GM23338 (cell line): ENCODE data around the gene TRIM43B. TPM values are rescaled to one million over a fixed set of nuclear protein-coding genes. Genes with fewer than 3 reads are reported as not detected.

Experiments
- ATAC-seq: fragments of 200-7000 bp; cut with Tn5 transposase; 3 replicates; pipeline ENCODE4 v1.9.1; 2020
- DNase-seq: peaks from one replicate; pipeline ENCODE4 v3.0.0-alpha.2; 2015; ENCODE audit warnings: low spot score
- H2AFZ ChIP-seq: fragments of 200-600 bp; sonication (generic); 2 replicates; pipeline ENCODE4 v1.8.0; 2016; ENCODE audit warnings: antibody characterized with exemption, mild to moderate bottlenecking, moderate library complexity
- H3F3A ChIP-seq: fragments of 200-600 bp; sonication (generic); replicated peaks from 2 replicates; pipeline ENCODE4 v1.8.0; 2017; ENCODE audit warnings: antibody characterized with exemption, mixed run types, low read depth
- H3K27ac ChIP-seq: fragments of 200-600 bp; sonication (generic); 2 replicates; pipeline ENCODE4 v1.6.1; 2016; ENCODE audit warnings: low read depth
- H3K27me3 ChIP-seq: fragments of 200-600 bp; sonication (generic); 2 replicates; pipeline ENCODE4 v1.8.0; 2016; ENCODE audit warnings: mild to moderate bottlenecking, mixed run types, moderate library complexity; ENCODE audit not compliant: insufficient read depth
- H3K36me3 ChIP-seq: fragments of 200-600 bp; sonication (generic); 2 replicates; pipeline ENCODE4 v1.8.0; 2016; ENCODE audit warnings: mild to moderate bottlenecking; ENCODE audit not compliant: insufficient read depth
- H3K4me1 ChIP-seq: fragments of 200-600 bp; sonication (generic); 2 replicates; pipeline ENCODE4 v1.8.0; 2016; ENCODE audit warnings: mild to moderate bottlenecking, moderate library complexity; ENCODE audit not compliant: insufficient read depth
- H3K4me2 ChIP-seq: fragments of 200-600 bp; sonication (generic); 2 replicates; pipeline ENCODE4 v1.7.1; 2017; ENCODE audit warnings: mixed run types
- H3K4me3 ChIP-seq: fragments of 200-600 bp; sonication (generic); 2 replicates; pipeline ENCODE4 v1.6.1; 2016; ENCODE audit warnings: mixed run types
- H3K79me2 ChIP-seq: fragments of 200-600 bp; sonication (generic); replicated peaks from 2 replicates; pipeline ENCODE4 v1.8.0; 2017; ENCODE audit warnings: mild to moderate bottlenecking; ENCODE audit not compliant: insufficient read depth
- H3K9me2 ChIP-seq: fragments of 200-600 bp; sonication (generic); 2 replicates; pipeline ENCODE4 v1.8.0; 2017; ENCODE audit not compliant: insufficient read depth
- H4K20me1 ChIP-seq: fragments of 200-600 bp; sonication (generic); replicated peaks from 2 replicates; pipeline ENCODE4 v1.8.0; 2017; ENCODE audit warnings: mild to moderate bottlenecking; ENCODE audit not compliant: insufficient read depth
- H3K27ac Mint-ChIP-seq: 2 replicates; pipeline ENCODE4 v1.8.0; 2020; ENCODE audit warnings: inconsistent platforms, mild to moderate bottlenecking, moderate library complexity, mixed read lengths
- H3K27me3 Mint-ChIP-seq: 3 replicates; pipeline ENCODE4 v1.8.0; 2022; ENCODE audit warnings: low read depth, mild to moderate bottlenecking, moderate library complexity, mixed read lengths, inconsistent platforms; ENCODE audit not compliant: insufficient read depth, poor library complexity
- H3K36me3 Mint-ChIP-seq: 3 replicates; pipeline ENCODE4 v1.8.0; 2021; ENCODE audit warnings: low read depth, mild to moderate bottlenecking, inconsistent platforms, moderate library complexity, mixed read lengths
- H3K4me1 Mint-ChIP-seq: 3 replicates; pipeline ENCODE4 v1.8.0; 2020; ENCODE audit warnings: mild to moderate bottlenecking, inconsistent platforms, mixed read lengths
- H3K4me3 Mint-ChIP-seq: 3 replicates; pipeline ENCODE4 v1.8.0; 2021; ENCODE audit warnings: moderate library complexity, mild to moderate bottlenecking, inconsistent platforms, mixed read lengths
- H3K9me3 Mint-ChIP-seq: 3 replicates; pipeline ENCODE4 v1.8.0; 2020; ENCODE audit warnings: moderate library complexity, mild to moderate bottlenecking, inconsistent platforms, mixed read lengths
- CREB1 ChIP-seq: fragments of 250-450 bp; sonication (Bioruptor Pico); IDR thresholded peaks from 2 replicates; pipeline ENCODE4 v1.5.0; 2020; ENCODE audit warnings: low read depth, mild to moderate bottlenecking, moderate library complexity
- EZH2phosphoT487 ChIP-seq: fragments of 200-600 bp; sonication (generic); IDR thresholded peaks from one replicate; pipeline ENCODE4 v1.8.1; 2018; ENCODE audit warnings: antibody characterized with exemption; ENCODE audit not compliant: unreplicated experiment
- JUNB ChIP-seq: IDR thresholded peaks from one replicate; pipeline ENCODE4 v1.6.1; 2016; ENCODE audit warnings: antibody characterized with exemption; ENCODE audit not compliant: unreplicated experiment
- POLR2AphosphoS5 ChIP-seq: IDR thresholded peaks from 2 replicates; pipeline ENCODE4 v1.6.1; 2016; ENCODE audit warnings: antibody characterized with exemption, low read depth
- STAT1 ChIP-seq: IDR thresholded peaks from one replicate; pipeline ENCODE4 v1.6.1; 2016; ENCODE audit warnings: antibody characterized with exemption; ENCODE audit not compliant: unreplicated experiment
- ZNF114 ChIP-seq: fragments of 250-450 bp; sonication (Bioruptor Pico); IDR thresholded peaks from 2 replicates; pipeline ENCODE4 v1.5.0; 2020; ENCODE audit warnings: mild to moderate bottlenecking, moderate library complexity
- ZNF331 ChIP-seq: fragments of 250-450 bp; sonication (Bioruptor Pico); IDR thresholded peaks from 2 replicates; pipeline ENCODE4 v1.5.0; 2020; ENCODE audit warnings: low read depth, mild to moderate bottlenecking, moderate library complexity
- ZNF462 ChIP-seq: fragments of 250-450 bp; sonication (Bioruptor Pico); IDR thresholded peaks from 2 replicates; pipeline ENCODE4 v1.5.0; 2020; ENCODE audit warnings: mild to moderate bottlenecking, moderate library complexity
- polyA plus RNA-seq: library from polyadenylated mRNA; unstranded; fragments of >200 nt; fragmentation: Nextera tagmentation; extraction: Ambion mirVana; gene quantifications from 2 replicates; pipeline ENCODE4 v1.2.1, GENCODE V29; 2016
- total RNA-seq: library from RNA; depleted of rRNA; stranded (reverse); fragments of >200 nt; shearing (Covaris generic); gene quantifications from 2 replicates; pipeline ENCODE4 v1.2.3, GENCODE V29; 2014
- TF ChIP-seq, protein P1 (sequence below): IDR thresholded peaks from 2 replicates; pipeline ENCODE4 v1.6.1; 2016; ENCODE audit warnings: antibody characterized with exemption
- TF ChIP-seq, protein P2 (sequence below), 2 experiments: fragments of 200-600 bp in 1 of 2; sonication (generic) in 1 of 2; conservative IDR thresholded peaks; 2 replicates each; pipeline versions ENCODE4 v1.5.1 to v1.6.1; 2016 to 2017; ENCODE audit warnings: antibody characterized with exemption in 2 of 2, low read depth in 2 of 2, mild to moderate bottlenecking in 2 of 2, moderate library complexity in 1 of 2

Gene TRIM43B
- total and polyA plus RNA-seq, 2 experiments from 2014 or later: 0.44 to 0.66 TPM

- no peaks in the 10 kb centered on the region for H3K4me1 Mint-ChIP-seq
These were observed 24.9 kb upstream of the TRIM43B start for GRCh38 chr2:95509408-95509807.

More at GRCh38 chr2:95509408-95509807, 24.9 kb upstream of the TRIM43B start:
- Mint-ChIP-seq H3K27ac (no peak overlapping the region), H3K27me3 (no peaks in the 10 kb centered on the region), H3K9me3 (no peaks in the 10 kb centered on the region), H3K4me3 (no peak overlapping the region), H3K36me3 (no peaks in the 10 kb centered on the region)
- DNase-seq (no peak), ATAC-seq (no peak)
- TF ChIP-seq ZNF114 (CRISPR knock-in tag): no peak
- no peak for TF ChIP-seq STAT1
- TF ChIP-seq POLR2AphosphoS5: no peak
- TF ChIP-seq, protein P1, sequence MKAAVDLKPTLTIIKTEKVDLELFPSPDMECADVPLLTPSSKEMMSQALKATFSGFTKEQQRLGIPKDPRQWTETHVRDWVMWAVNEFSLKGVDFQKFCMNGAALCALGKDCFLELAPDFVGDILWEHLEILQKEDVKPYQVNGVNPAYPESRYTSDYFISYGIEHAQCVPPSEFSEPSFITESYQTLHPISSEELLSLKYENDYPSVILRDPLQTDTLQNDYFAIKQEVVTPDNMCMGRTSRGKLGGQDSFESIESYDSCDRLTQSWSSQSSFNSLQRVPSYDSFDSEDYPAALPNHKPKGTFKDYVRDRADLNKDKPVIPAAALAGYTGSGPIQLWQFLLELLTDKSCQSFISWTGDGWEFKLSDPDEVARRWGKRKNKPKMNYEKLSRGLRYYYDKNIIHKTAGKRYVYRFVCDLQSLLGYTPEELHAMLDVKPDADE: no peak
- TF ChIP-seq, protein P2, sequence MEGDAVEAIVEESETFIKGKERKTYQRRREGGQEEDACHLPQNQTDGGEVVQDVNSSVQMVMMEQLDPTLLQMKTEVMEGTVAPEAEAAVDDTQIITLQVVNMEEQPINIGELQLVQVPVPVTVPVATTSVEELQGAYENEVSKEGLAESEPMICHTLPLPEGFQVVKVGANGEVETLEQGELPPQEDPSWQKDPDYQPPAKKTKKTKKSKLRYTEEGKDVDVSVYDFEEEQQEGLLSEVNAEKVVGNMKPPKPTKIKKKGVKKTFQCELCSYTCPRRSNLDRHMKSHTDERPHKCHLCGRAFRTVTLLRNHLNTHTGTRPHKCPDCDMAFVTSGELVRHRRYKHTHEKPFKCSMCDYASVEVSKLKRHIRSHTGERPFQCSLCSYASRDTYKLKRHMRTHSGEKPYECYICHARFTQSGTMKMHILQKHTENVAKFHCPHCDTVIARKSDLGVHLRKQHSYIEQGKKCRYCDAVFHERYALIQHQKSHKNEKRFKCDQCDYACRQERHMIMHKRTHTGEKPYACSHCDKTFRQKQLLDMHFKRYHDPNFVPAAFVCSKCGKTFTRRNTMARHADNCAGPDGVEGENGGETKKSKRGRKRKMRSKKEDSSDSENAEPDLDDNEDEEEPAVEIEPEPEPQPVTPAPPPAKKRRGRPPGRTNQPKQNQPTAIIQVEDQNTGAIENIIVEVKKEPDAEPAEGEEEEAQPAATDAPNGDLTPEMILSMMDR (conservative IDR thresholded peaks at IDR 0.05; ENCODE audit: low read depth in 2 of 2): no peak
- TF ChIP-seq EZH2phosphoT487: no peak
- TF ChIP-seq ZNF331 (CRISPR knock-in tag): no peak
- no peak for TF ChIP-seq JUNB
- no peak for TF ChIP-seq CREB1
- TF ChIP-seq ZNF462 (CRISPR knock-in tag): no peak
- Histone ChIP-seq H3K9me2 (no peaks in the 10 kb centered on the region), H3K27ac (no peak overlapping the region), H3K4me2 (no peak overlapping the region), H3K79me2 (no peaks in the 10 kb centered on the region), H3K4me1 (no peaks in the 10 kb centered on the region), H3K4me3 (no peak overlapping the region), H4K20me1 (no peaks in the 10 kb centered on the region), H3K36me3 (no peaks in the 10 kb centered on the region), H3F3A (no peaks in the 10 kb centered on the region), H2AFZ (no peak overlapping the region), H3K27me3 (no peaks in the 10 kb centered on the region)
